ENCODE results near the gene C2orf15. TPM values are rescaled to one million over a fixed set of nuclear protein-coding genes. Genes with fewer than 3 reads are reported as not detected.
A peak's percentile ranks its signal among the peaks of the same experiment; 100 is the strongest.

C2orf15 gene
- total and polyA plus RNA-seq, 10 of the 15 experiments (the other 5 are each of a cell fraction or from before 2014, with no cell fraction given) = 1.4 to 3.4 (median 2.4) TPM

DNA sequence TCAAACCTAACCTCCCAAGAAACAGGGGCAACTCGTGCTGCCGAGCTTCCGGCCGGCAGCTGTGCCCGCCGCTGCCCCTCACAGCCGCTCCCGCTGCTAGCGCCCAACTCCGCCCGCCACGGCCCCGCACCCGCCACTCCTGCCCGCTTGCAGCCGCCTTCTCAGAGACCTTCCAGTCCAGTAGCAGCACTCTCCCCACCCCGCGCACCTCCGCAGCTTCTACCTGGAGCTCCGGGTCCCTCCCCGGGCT is 722 bp upstream of the C2orf15 start (continued):
- TF ChIP-seq, protein P1, sequence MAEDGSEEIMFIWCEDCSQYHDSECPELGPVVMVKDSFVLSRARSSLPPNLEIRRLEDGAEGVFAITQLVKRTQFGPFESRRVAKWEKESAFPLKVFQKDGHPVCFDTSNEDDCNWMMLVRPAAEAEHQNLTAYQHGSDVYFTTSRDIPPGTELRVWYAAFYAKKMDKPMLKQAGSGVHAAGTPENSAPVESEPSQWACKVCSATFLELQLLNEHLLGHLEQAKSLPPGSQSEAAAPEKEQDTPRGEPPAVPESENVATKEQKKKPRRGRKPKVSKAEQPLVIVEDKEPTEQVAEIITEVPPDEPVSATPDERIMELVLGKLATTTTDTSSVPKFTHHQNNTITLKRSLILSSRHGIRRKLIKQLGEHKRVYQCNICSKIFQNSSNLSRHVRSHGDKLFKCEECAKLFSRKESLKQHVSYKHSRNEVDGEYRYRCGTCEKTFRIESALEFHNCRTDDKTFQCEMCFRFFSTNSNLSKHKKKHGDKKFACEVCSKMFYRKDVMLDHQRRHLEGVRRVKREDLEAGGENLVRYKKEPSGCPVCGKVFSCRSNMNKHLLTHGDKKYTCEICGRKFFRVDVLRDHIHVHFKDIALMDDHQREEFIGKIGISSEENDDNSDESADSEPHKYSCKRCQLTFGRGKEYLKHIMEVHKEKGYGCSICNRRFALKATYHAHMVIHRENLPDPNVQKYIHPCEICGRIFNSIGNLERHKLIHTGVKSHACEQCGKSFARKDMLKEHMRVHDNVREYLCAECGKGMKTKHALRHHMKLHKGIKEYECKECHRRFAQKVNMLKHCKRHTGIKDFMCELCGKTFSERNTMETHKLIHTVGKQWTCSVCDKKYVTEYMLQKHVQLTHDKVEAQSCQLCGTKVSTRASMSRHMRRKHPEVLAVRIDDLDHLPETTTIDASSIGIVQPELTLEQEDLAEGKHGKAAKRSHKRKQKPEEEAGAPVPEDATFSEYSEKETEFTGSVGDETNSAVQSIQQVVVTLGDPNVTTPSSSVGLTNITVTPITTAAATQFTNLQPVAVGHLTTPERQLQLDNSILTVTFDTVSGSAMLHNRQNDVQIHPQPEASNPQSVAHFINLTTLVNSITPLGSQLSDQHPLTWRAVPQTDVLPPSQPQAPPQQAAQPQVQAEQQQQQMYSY (CRISPR knock-in tag; IDR thresholded peaks at IDR 0.05) = no peak
- TF ChIP-seq RFX5 (IDR thresholded peaks at IDR 0.05; ENCODE audit: low read depth, low read length) (no peak), ETV6 (conservative IDR thresholded peaks at IDR 0.05 in 1 of 2, IDR thresholded peaks at IDR 0.05 in 1 of 2; ENCODE audit: borderline replicate concordance in 1 of 2, low read depth in 1 of 2) (no peak), SRF (IDR thresholded peaks at IDR 0.05; ENCODE audit: low read depth in 2 of 2, low read length in 2 of 2) (no peak), ATF7 (IDR thresholded peaks at IDR 0.05; ENCODE audit: low read depth) (no peak), EED (IDR thresholded peaks at IDR 0.05; ENCODE audit: low read depth) (no peak), SMAD5 (IDR thresholded peaks at IDR 0.05; ENCODE audit: low read depth) (peak; percentile 65; the same call in 1 of the 2 replicates)
- TF ChIP-seq, protein P2, sequence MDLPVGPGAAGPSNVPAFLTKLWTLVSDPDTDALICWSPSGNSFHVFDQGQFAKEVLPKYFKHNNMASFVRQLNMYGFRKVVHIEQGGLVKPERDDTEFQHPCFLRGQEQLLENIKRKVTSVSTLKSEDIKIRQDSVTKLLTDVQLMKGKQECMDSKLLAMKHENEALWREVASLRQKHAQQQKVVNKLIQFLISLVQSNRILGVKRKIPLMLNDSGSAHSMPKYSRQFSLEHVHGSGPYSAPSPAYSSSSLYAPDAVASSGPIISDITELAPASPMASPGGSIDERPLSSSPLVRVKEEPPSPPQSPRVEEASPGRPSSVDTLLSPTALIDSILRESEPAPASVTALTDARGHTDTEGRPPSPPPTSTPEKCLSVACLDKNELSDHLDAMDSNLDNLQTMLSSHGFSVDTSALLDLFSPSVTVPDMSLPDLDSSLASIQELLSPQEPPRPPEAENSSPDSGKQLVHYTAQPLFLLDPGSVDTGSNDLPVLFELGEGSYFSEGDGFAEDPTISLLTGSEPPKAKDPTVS (IDR thresholded peaks at IDR 0.05; ENCODE audit: low read depth, low read length) = no peak

DNA sequence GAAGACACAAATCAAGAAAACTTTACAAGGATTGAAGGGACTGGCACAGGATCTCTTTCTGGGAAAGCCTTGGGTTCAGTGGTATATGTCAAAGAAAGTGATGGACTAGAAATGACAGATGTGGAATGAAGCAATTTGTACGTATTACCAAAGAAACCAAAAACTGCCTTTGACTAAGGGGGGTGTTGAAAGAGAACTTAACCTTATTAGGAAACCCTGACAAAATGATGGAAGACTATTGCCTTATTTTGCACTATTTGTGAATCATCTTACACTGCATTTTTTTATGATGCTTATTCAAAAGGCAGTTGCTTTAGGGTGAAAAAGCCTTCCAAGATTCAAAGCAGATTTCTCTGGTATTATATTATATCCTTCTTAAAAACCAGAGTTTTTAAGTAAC is 9.2 kb downstream of the C2orf15 start:
- Histone ChIP-seq H3K9ac (ENCODE audit: control insufficient read depth, insufficient read depth, low read length) (no peak overlapping the region), H3K9me3 (replicated peaks; ENCODE audit: control insufficient read depth, insufficient read depth, low read length) (no peaks in the 10 kb centered on the region), H3K27ac (ENCODE audit: control insufficient read depth, insufficient read depth) (no peak overlapping the region), H3K4me2 (ENCODE audit: control insufficient read depth, insufficient read depth) (no peak overlapping the region), H3K4me1 (ENCODE audit: control insufficient read depth, insufficient read depth, low read length) (no peaks in the 10 kb centered on the region), H3K4me3 (no peak overlapping the region), H2AFZ (ENCODE audit: control insufficient read depth, low read depth, low read length) (no peak overlapping the region), H4K20me1 (ENCODE audit: control insufficient read depth, insufficient read depth) (no peaks in the 10 kb centered on the region), H3K27me3 (replicated peaks in 1 of 2; ENCODE audit: control insufficient read depth in 2 of 2, insufficient read depth in 2 of 2, low read length in 1 of 2) (no peaks in the 10 kb centered on the region), H3K36me3 (ENCODE audit: control insufficient read depth in 2 of 2, insufficient read depth in 2 of 2, low read length in 1 of 2) (no peaks in the 10 kb centered on the region), H3K79me2 (ENCODE audit: control insufficient read depth, insufficient read depth, low read length) (peaks cover 7% of the 10 kb centered on the region)
- in situ Hi-C loops (cut with MboI) (no loop called here), intact Hi-C loops (cut with micrococcal nuclease; ENCODE audit: unreplicated experiment) (loop anchor here (10.0 kb wide), 1 partner anchor 506 kb away; no protein-coding TSS in a partner anchor)
- ChIA-PET CTCF (no interaction called here), RAD21 (ENCODE audit: unreplicated experiment) (no interaction called here), POLR2A (no interaction called here), SMC1A (ENCODE audit: uncharacterized antibody, unreplicated experiment) (no interaction called here)
- BruUV-seq (replicated peaks) = no TSS peak
- 95% methylated on average over 1 of the region's 1 CpG for WGBS (ENCODE audit: insufficient coverage, insufficient replicate concordance, low lambda C conversion rate, missing lambda C conversion rate)
- ATAC-seq (no peak), FAIRE-seq (no peak), DNase-seq (ENCODE audit: low read depth, low spot score) (no peak)
- TF ChIP-seq NR2C1 (IDR thresholded peaks at IDR 0.05) = no peak
- no peak for TF ChIP-seq SIN3A (IDR thresholded peaks at IDR 0.05; ENCODE audit: low read depth, low read length)
- TF ChIP-seq MTA3 (IDR thresholded peaks at IDR 0.05; ENCODE audit: borderline replicate concordance, low read length) = no peak
- TF ChIP-seq TCF12 (IDR thresholded peaks at IDR 0.05; ENCODE audit: low read depth, low read length) = no peak
- TF ChIP-seq, protein P3, sequence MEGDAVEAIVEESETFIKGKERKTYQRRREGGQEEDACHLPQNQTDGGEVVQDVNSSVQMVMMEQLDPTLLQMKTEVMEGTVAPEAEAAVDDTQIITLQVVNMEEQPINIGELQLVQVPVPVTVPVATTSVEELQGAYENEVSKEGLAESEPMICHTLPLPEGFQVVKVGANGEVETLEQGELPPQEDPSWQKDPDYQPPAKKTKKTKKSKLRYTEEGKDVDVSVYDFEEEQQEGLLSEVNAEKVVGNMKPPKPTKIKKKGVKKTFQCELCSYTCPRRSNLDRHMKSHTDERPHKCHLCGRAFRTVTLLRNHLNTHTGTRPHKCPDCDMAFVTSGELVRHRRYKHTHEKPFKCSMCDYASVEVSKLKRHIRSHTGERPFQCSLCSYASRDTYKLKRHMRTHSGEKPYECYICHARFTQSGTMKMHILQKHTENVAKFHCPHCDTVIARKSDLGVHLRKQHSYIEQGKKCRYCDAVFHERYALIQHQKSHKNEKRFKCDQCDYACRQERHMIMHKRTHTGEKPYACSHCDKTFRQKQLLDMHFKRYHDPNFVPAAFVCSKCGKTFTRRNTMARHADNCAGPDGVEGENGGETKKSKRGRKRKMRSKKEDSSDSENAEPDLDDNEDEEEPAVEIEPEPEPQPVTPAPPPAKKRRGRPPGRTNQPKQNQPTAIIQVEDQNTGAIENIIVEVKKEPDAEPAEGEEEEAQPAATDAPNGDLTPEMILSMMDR (IDR thresholded peaks at IDR 0.05 in 2 of 3, conservative IDR thresholded peaks at IDR 0.05 in 1 of 3; ENCODE audit: control insufficient read depth in 2 of 3, extremely low read depth in 1 of 3, insufficient read depth in 1 of 3, low read depth in 3 of 3, low read length in 3 of 3) = no peak
- TF ChIP-seq NR2C2 (IDR thresholded peaks at IDR 0.05; ENCODE audit: borderline replicate concordance, control insufficient read depth, insufficient read length, low read depth) = no peak
- TF ChIP-seq, protein P4, sequence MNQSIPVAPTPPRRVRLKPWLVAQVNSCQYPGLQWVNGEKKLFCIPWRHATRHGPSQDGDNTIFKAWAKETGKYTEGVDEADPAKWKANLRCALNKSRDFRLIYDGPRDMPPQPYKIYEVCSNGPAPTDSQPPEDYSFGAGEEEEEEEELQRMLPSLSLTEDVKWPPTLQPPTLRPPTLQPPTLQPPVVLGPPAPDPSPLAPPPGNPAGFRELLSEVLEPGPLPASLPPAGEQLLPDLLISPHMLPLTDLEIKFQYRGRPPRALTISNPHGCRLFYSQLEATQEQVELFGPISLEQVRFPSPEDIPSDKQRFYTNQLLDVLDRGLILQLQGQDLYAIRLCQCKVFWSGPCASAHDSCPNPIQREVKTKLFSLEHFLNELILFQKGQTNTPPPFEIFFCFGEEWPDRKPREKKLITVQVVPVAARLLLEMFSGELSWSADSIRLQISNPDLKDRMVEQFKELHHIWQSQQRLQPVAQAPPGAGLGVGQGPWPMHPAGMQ (IDR thresholded peaks at IDR 0.05; ENCODE audit: borderline replicate concordance) = no peak
- no peak for TF ChIP-seq HDGF (IDR thresholded peaks at IDR 0.05)
- TF ChIP-seq NBN (IDR thresholded peaks at IDR 0.05) = no peak
